Fibroblast of the aortic adventitia (primary cell): ENCODE data around the gene MAML3. TPM values are rescaled to one million over a fixed set of nuclear protein-coding genes. Genes with fewer than 3 reads are reported as not detected.

Experiments used
- DNase-seq: peaks from one replicate; pipeline ENCODE4 v3.0.0-alpha.2; 2010; ENCODE audit warnings: low read depth
- H3K4me3 ChIP-seq: 2 replicates; pipeline ENCODE4 v1.5.1; 2011; ENCODE audit warnings: low read depth, mild to moderate bottlenecking, control low read depth, low read length, moderate library complexity
- CTCF ChIP-seq: IDR thresholded peaks from 2 replicates; pipeline ENCODE4 v1.5.1; 2011; ENCODE audit warnings: mild to moderate bottlenecking, low read length, control low read depth, inconsistent platforms; ENCODE audit not compliant: insufficient read depth
- total RNA-seq: library from RNA; depleted of rRNA; stranded (reverse); fragments of >200 nt; gene quantifications from 2 replicates; pipeline ENCODE4 v1.2.3, GENCODE V29; 2012; ENCODE audit warnings: low replicate concordance

Gene MAML3
- total RNA-seq, 1 donor = 4.6 TPM

GRCh38 chr4:139865537-139865936 lies 288.4 kb downstream of the MAML3 start:
- no peak for DNase-seq
- no peak overlapping the region for H3K4me3 ChIP-seq
- TF ChIP-seq CTCF = no peak

GRCh38 chr4:139863531-139863930 lies 290.5 kb downstream of the MAML3 start:
- no peak for TF ChIP-seq CTCF
- DNase-seq = no peak
- no peak overlapping the region for H3K4me3 ChIP-seq

- no peak for TF ChIP-seq CTCF
- no peak overlapping the region for H3K4me3 ChIP-seq
- no peak for DNase-seq
These were observed 292.5 kb downstream of the MAML3 start for GRCh38 chr4:139861471-139861870.

GRCh38 chr4:139860435-139861024 lies 293.5 kb downstream of the MAML3 start:
- no peak for TF ChIP-seq CTCF
- H3K4me3 ChIP-seq = no peak overlapping the region

GRCh38 chr4:139859876-139860275 lies 294.1 kb downstream of the MAML3 start:
- no peak for TF ChIP-seq CTCF
- no peak for DNase-seq
- H3K4me3 ChIP-seq = no peak overlapping the region

More at GRCh38 chr4:139860435-139861024, 293.5 kb downstream of the MAML3 start:
- no peak for DNase-seq

- DNase-seq = no peak
- no peak overlapping the region for H3K4me3 ChIP-seq
- TF ChIP-seq CTCF = no peak
These were observed 295.4 kb downstream of the MAML3 start for GRCh38 chr4:139858436-139859205.
